D721Med (cell line): ENCODE results near the gene C4BPB.

Experiments used
- DNase-seq: peaks from one replicate; pipeline ENCODE4 v3.0.0; 2011; ENCODE audit warnings: low spot score; ENCODE audit not compliant: insufficient read length
- FAIRE-seq: peaks from 2 replicates; lab custom pipeline; 2011; peaks lifted over from hg19 to GRCh38; lab: Jason Lieb, UNC
- TF ChIP-seq, protein P1 (sequence below): IDR thresholded peaks from 2 replicates; pipeline ENCODE4 v1.5.1; 2012; ENCODE audit warnings: mild to moderate bottlenecking, control low read depth; ENCODE audit not compliant: insufficient read depth; ENCODE audit errors: missing control alignments

C4BPB gene

DNA sequence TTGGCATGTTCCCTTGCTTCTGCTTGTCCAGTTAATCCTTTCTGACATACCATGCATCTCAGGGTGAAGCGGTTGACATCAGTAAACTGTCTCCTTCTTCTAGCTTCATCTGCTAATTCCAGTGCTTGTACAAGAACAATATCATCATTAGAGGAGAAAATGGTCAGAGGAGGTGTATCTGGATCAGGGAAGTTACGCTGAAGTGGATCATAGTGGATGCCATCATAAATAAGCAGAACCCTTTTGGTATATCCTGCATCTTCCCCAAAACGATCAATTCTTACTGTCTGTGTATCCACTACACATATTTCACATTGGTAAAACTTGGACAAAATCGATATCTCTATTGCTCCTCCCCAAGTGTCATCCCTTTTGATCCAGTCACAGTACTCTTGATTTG lies 39.6 kb upstream of the C4BPB start:
- FAIRE-seq: no peak
- TF ChIP-seq, protein P1, sequence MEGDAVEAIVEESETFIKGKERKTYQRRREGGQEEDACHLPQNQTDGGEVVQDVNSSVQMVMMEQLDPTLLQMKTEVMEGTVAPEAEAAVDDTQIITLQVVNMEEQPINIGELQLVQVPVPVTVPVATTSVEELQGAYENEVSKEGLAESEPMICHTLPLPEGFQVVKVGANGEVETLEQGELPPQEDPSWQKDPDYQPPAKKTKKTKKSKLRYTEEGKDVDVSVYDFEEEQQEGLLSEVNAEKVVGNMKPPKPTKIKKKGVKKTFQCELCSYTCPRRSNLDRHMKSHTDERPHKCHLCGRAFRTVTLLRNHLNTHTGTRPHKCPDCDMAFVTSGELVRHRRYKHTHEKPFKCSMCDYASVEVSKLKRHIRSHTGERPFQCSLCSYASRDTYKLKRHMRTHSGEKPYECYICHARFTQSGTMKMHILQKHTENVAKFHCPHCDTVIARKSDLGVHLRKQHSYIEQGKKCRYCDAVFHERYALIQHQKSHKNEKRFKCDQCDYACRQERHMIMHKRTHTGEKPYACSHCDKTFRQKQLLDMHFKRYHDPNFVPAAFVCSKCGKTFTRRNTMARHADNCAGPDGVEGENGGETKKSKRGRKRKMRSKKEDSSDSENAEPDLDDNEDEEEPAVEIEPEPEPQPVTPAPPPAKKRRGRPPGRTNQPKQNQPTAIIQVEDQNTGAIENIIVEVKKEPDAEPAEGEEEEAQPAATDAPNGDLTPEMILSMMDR: no peak

DNA sequence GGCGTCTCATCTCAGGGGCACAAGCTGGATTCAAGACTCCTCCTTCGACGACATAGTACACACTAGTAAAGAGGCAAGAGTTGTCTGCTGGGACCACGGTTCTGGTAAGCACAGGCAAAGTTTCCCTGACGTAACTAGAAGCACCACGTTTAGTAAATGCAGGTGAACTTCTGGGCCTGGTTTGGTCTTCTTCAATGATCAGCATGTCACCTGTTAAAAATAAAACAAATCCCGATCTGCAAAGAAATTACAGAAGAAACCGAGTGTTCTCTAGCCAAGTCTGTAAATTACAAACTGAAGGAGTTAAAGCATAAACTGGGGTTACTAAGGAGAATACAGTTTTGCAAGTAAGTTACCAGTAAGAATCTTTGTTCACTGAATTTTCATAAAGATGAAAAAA lies 39.1 kb upstream of the C4BPB start:
- DNase-seq (no peak), FAIRE-seq (no peak)
- TF ChIP-seq, protein P1: no peak

More for the DNA sequence above, 39.6 kb upstream of the C4BPB start:
- DNase-seq: no peak

DNA sequence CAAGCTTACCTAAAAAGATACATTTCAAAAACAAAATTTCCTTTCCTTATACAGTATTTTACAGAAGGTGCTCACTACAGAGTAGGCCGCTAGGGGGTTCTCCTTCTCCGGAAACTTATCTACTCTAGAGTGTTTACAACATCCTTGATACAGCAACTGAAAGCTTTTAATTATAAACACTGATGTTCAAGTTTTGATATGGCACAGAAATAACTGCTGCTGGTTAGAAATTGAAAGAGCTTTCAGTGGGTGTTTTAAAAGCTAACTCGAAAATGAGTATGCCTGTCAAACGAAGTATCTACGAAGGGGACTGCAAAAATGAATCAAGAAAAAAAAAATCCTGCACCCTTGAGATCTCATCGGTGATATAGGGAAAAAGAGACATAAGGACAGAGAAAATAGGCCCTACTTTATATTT lies 38.7 kb upstream of the C4BPB start:
- no peak for FAIRE-seq
- TF ChIP-seq, protein P1: peak; percentile 82
- no peak for DNase-seq

DNA sequence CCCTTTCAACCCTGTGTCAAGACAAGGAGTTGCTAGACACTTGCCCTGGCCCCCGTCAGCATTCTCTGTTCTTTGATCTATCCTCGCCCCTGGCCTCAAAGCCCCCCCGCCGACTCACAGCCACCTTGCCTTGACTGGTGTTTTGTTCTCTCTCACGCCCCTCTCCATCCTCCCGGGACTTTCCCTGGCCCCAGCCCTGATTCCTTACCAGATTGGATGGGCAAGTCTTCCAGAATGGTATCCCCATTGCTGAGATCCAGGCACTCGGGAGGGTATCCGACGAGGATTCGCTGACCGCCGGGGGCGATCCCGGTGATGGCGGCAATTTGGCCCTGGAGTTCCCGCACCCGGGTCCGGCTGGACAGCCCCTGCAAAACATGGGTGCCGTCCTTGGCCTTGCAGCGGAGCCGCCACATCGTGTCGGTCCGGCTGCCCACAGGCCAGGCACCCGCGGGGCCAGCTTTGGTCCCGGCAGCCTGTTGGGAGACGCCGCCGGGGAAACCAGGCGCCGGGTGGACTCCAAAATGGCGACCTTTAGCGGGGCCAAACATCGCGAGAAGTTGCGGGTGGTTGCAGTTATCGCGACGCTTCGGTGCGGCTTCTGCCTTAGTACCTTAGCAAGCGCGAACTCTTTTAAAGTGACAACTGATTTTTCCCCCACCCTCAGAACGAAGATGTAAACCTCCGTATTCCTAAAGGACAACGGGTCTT lies 38.0 kb upstream of the C4BPB start:
- TF ChIP-seq, protein P1: no peak
- DNase-seq (peak; percentile 48), FAIRE-seq (no peak)

DNA sequence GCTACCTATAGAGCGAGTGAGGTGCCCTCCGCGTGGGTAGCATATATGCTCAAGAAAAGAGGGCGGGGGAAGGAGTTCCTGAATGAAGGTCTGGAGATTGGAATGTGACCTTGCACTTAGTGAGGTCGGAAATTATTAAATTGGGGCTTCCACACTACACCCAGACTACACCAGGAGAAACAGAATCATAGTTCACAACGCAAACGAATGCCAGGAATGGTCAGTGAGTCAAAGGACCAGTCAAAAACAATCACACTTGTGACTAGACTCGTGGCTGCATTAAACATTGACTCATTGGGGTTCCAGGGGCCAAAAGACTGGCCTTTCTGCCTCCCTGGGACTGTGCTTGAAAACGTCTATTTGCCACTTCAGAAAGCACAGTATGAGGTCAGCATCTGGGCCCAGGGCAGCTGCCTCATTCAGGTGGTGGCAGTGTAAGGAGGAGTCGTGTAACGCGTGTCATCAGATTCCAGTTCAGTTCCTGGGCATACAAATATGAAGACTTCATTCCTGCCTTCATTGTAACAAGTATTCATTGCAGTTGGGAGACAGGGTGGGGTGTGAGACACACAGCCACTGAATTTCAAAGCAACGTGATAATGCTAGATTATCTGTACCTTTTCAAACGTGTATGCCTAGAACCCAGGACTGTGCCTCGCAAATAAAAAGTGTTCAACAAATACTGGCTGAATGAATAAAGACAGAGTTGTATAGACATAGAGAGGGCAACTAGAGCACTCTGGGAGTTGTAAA lies 37.3 kb upstream of the C4BPB start, which contains the start of gene YOD1:
Gene YOD1, minus strand, starts transcription at position 18 of the 753 bp plus-strand sequence. CDS start 178 bp downstream, outside the sequence.
- DNase-seq (no peak), FAIRE-seq (no peak)
- TF ChIP-seq, protein P1: no peak

DNA sequence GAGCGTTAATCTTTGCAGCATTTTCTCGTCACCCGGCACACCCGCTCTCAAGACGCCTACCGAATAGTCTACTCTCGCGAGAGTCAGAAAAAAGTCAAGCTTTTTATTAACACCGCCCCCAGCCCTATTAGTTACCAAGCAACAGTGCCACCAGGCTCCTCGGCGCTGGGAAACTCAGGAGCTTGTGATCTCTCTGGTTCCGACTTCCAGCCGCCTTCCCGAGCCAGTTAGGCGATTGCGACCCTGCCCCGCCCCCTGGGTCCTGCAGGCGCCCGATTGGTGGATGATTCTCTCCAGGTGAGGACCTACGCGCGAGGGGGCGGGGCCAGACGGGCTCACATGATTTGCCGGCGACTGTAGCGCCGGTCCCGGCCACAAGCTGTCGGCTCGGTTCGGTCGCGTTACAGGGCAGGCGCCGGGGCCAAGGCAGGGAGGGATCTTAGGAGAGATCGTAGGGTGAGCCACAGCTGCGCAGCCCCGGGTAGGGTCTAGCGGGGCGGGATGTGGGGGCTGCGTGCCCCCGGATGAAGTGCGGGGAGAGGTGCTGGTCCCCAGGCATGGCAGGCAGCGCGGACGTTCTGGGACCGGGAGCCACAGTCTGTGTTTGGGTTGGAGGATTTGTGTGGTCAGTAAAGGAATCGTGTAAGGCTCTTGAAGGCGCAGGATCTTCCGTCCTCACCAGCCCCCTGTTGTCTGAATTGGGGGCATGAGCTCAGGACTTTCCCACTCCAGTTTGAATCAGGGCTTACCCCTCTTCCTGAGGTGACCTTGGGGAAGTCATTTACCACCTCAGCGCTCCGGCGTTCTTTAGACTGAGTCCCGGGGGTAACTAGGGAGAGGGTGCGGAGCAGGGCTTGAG lies 35.5 kb upstream of the C4BPB start, which contains the start of gene PFKFB2:
Gene PFKFB2, plus strand, starts transcription at position 365 of the 859 bp plus-strand sequence. CDS start 1,443 bp downstream, outside the sequence.
- DNase-seq (peak; percentile 92), FAIRE-seq (no peak)
- TF ChIP-seq, protein P1: no peak
